B cell (primary cell): ENCODE measurements around the gene EP400. TPM values are rescaled to one million over a fixed set of nuclear protein-coding genes. Genes with fewer than 3 reads are reported as not detected.

Experiments used
- ATAC-seq: fragments of 200-7000 bp; cut with Tn5 transposase; one replicate; pipeline ENCODE4 v1.10.0; 2021; ENCODE audit warnings: low read depth, mild to moderate bottlenecking, moderate number of reproducible peaks, moderate library complexity
- CTCF ChIA-PET: fragments of 350-600 bp; sonication (Branson Sonifier 250); formaldehyde crosslinking; loops from one replicate; lab custom pipeline; 2021; ENCODE audit warnings: antibody characterized with exemption, inconsistent platforms; lab: Charles Lee
- POLR2A ChIA-PET: fragments of 350-600 bp; sonication (Branson Sonifier 250); formaldehyde crosslinking; loops from one replicate; lab custom pipeline; 2021; ENCODE audit warnings: antibody characterized with exemption; lab: Charles Lee
- DNase-seq: peaks from one replicate; pipeline ENCODE4 v3.0.0; 2013
- H2AFZ ChIP-seq: 2 replicates; pipeline ENCODE4 v1.6.1; 2012; ENCODE audit warnings: mild to moderate bottlenecking, low read depth, low read length; ENCODE audit not compliant: insufficient read depth, poor library complexity, severe bottlenecking
- H3K27ac ChIP-seq, 2 donors: 1 replicate in 1 of 2; 2 replicates in 1 of 2; pipeline ENCODE4 v1.5.1; 2012 to 2013; ENCODE audit warnings: low read length in 2 of 2, mild to moderate bottlenecking in 2 of 2, moderate library complexity in 1 of 2
- H3K27me3 ChIP-seq, 4 experiments: fragments of 200-600 bp in 1 of 4; sonication (generic) in 1 of 4; replicated peaks in 1 of 4; 1 replicate in 2 of 4; 2 replicates in 2 of 4; pipeline versions ENCODE4 v1.6.1 to v1.7.0; 2013 to 2016; ENCODE audit warnings: low read length in 3 of 4, mild to moderate bottlenecking in 2 of 4, mixed read lengths in 1 of 4, moderate library complexity in 1 of 4; ENCODE audit not compliant: insufficient read depth in 4 of 4, control insufficient read depth in 3 of 4; ENCODE audit errors: control extremely low read depth in 1 of 4
- H3K36me3 ChIP-seq, 2 experiments: replicated peaks in 1 of 2; 1 replicate in 1 of 2; 2 replicates in 1 of 2; pipeline versions ENCODE4 v1.6.1 to v1.7.1; 2013; ENCODE audit warnings: low read length in 1 of 2; ENCODE audit not compliant: insufficient read depth in 2 of 2, control insufficient read depth in 1 of 2; ENCODE audit errors: control extremely low read depth in 1 of 2, extremely low read depth in 1 of 2
- H3K4me1 ChIP-seq, 2 donors: fragments of 200-600 bp in 1 of 2; sonication (generic) in 1 of 2; 1 replicate in 1 of 2; 2 replicates in 1 of 2; pipeline versions ENCODE4 v1.5.1 to v1.6.1; 2013 to 2017; ENCODE audit warnings: low read length in 2 of 2; ENCODE audit not compliant: control insufficient read depth in 2 of 2, insufficient read depth in 2 of 2
- H3K4me2 ChIP-seq: replicated peaks from 2 replicates; pipeline ENCODE3; 2012; ENCODE audit warnings: mild to moderate bottlenecking, low read depth, low read length; ENCODE audit not compliant: poor library complexity, severe bottlenecking
- H3K4me3 ChIP-seq, 5 experiments: fragments of 200-600 bp in 1 of 5; sonication (generic) in 1 of 5; 1 replicate in 3 of 5; 2 replicates in 2 of 5; pipeline versions ENCODE4 v1.5.1 to v1.7.0; 2011 to 2016; ENCODE audit warnings: low read length in 4 of 5, mild to moderate bottlenecking in 4 of 5, low read depth in 2 of 5, control low read depth in 1 of 5, moderate library complexity in 1 of 5; ENCODE audit not compliant: insufficient read depth in 1 of 5; ENCODE audit errors: control extremely low read depth in 1 of 5, extremely low read depth in 1 of 5
- H3K79me2 ChIP-seq: fragments of 200-600 bp; sonication (generic); one replicate; pipeline ENCODE4 v1.6.0; 2016; ENCODE audit warnings: low read length; ENCODE audit not compliant: control insufficient read depth, insufficient read depth
- H3K9ac ChIP-seq: fragments of 200-600 bp; sonication (generic); 2 replicates; pipeline ENCODE4 v1.6.1; 2017; ENCODE audit warnings: mild to moderate bottlenecking, low read length, moderate library complexity
- H3K9me3 ChIP-seq, 3 donors: one replicate each; pipeline versions ENCODE4 v1.6.1 to v1.7.1; 2013; ENCODE audit warnings: low read length in 2 of 3; ENCODE audit not compliant: control insufficient read depth in 2 of 3, insufficient read depth in 1 of 3; ENCODE audit errors: control extremely low read depth in 1 of 3
- H4K20me1 ChIP-seq: 2 replicates; pipeline ENCODE4 v1.6.0; 2012; ENCODE audit warnings: mild to moderate bottlenecking, low read length; ENCODE audit not compliant: insufficient read depth, control insufficient read depth, poor library complexity, severe bottlenecking
- H3K27ac Mint-ChIP-seq: one replicate; pipeline ENCODE4 v1.8.0; 2021; ENCODE audit warnings: mixed read lengths
- H3K27me3 Mint-ChIP-seq: one replicate; pipeline ENCODE4 v1.8.0; 2021; ENCODE audit warnings: mixed read lengths
- H3K4me1 Mint-ChIP-seq: one replicate; pipeline ENCODE4 v1.8.0; 2021; ENCODE audit warnings: mixed read lengths
- H3K4me3 Mint-ChIP-seq: one replicate; pipeline ENCODE4 v1.8.0; 2021; ENCODE audit warnings: mixed read lengths
- H3K9me3 Mint-ChIP-seq: one replicate; pipeline ENCODE4 v1.8.0; 2022; ENCODE audit warnings: mixed read lengths; ENCODE audit not compliant: insufficient read depth
- EZH2 ChIP-seq: IDR thresholded peaks from 2 replicates; pipeline ENCODE4 v1.6.1; 2012; ENCODE audit warnings: borderline replicate concordance, low read depth, mild to moderate bottlenecking, moderate library complexity, low read length; ENCODE audit not compliant: insufficient read depth, poor library complexity, severe bottlenecking
- WGBS: methylation state at CpG from one replicate; pipeline ENCODE4 v1.1.5; 2013; ENCODE audit warnings: missing lambda C conversion rate; ENCODE audit not compliant: insufficient coverage; 5-methylcytosine and 5-hydroxymethylcytosine counted together
- intact Hi-C: fragments of 100-400 bp; cut with micrococcal nuclease; formaldehyde crosslinking; loops from one replicate; pipeline ENCODE4 v1.10.0; 2022
- polyA plus RNA-seq: library from polyadenylated mRNA; depleted of rRNA; stranded (reverse); fragments of >200 nt; gene quantifications from 2 replicates; pipeline ENCODE4 v1.2.3, GENCODE V29; 2012
- total RNA-seq, 2 donors: library from RNA; stranded (reverse); fragments of 120-200 nt in 1 of 2; gene quantifications; 1 replicate in 1 of 2; 2 replicates in 1 of 2; pipeline versions ENCODE4 v1.2.3 to v1.2.4, GENCODE V29; 2013 to 2022
- TF ChIP-seq, protein P1 (sequence below): fragments of 200-600 bp; IDR thresholded peaks from one replicate; pipeline ENCODE4 v1.8.0; 2022; ENCODE audit warnings: antibody characterized with exemption, mild to moderate bottlenecking

Gene EP400
- total and polyA plus RNA-seq, 2 donors (not counting 1 experiment from before 2014, with no cell fraction given), result 17.3 to 82.2 TPM

DNA sequence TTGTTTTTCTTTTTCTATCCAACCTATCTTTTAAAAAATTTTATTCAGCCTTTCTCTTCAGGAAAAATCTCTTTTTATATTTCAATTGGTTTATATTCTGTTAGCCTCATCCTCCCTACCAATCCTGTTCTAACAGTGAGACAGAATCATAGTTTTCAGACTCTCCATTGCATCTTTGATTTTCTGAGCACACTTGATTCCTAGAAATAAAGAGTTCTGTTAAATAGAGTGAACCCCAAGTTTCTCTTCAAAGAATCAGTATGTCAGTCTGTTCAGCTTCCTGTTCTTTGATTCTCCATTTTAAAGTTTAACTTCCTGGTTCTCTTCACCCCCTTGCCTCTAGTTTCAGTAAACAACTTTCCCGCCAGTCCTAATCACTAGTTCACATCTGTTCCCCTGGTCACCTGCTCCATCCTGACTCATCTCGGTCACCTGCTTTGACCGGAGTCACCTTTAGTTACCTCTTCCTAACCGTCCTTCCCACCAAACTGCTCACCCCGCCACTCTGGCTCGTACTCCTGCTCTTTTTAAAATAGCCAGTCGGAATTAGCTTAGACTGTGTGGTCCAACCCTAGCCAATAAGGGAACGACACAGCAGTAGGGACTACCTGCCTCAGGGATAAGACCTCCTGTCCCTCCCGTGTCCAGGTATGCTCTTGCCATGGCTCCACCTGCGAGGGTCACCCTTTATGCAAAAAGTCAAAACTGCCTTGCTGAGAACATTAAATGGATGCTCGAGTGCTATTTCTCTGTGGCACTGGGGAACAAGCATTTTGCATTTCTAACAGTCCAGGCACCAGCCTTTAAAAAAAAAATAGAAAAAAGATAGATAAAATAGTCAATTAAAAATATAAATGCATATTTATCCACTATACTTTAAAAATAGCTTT is 146.0 kb downstream of the EP400 start:
- no peak overlapping the region for H2AFZ ChIP-seq
- POLR2A ChIA-PET, result no interaction called here
- H4K20me1 ChIP-seq, result no peaks in the 10 kb centered on the region
- DNase-seq (no peak), ATAC-seq (no peak)
- Mint-ChIP-seq H3K9me3 (no peaks in the 10 kb centered on the region), H3K4me1 (peaks cover 9% of the 10 kb centered on the region), H3K27ac (no peak overlapping the region), H3K27me3 (no peaks in the 10 kb centered on the region), H3K4me3 (no peak overlapping the region)
- WGBS, result 96% methylated on average over 9 of the region's 11 CpGs
- intact Hi-C loops, result no loop called here
- CTCF ChIA-PET, result no interaction called here
- TF ChIP-seq EZH2, result no peak
- TF ChIP-seq, protein P1, sequence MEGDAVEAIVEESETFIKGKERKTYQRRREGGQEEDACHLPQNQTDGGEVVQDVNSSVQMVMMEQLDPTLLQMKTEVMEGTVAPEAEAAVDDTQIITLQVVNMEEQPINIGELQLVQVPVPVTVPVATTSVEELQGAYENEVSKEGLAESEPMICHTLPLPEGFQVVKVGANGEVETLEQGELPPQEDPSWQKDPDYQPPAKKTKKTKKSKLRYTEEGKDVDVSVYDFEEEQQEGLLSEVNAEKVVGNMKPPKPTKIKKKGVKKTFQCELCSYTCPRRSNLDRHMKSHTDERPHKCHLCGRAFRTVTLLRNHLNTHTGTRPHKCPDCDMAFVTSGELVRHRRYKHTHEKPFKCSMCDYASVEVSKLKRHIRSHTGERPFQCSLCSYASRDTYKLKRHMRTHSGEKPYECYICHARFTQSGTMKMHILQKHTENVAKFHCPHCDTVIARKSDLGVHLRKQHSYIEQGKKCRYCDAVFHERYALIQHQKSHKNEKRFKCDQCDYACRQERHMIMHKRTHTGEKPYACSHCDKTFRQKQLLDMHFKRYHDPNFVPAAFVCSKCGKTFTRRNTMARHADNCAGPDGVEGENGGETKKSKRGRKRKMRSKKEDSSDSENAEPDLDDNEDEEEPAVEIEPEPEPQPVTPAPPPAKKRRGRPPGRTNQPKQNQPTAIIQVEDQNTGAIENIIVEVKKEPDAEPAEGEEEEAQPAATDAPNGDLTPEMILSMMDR, result no peak
- H3K9ac ChIP-seq, result no peak overlapping the region
- no peak overlapping the region for H3K4me2 ChIP-seq
- peaks cover 1 to 20% of the 10 kb centered on the region in 2 experiments for H3K36me3 ChIP-seq
- H3K27ac ChIP-seq, result no peak overlapping the region
- peaks cover 16% of the 10 kb centered on the region for H3K79me2 ChIP-seq
- H3K9me3 ChIP-seq, result peaks cover 0 to 7% (median 0%) of the 10 kb centered on the region in 3 donors
- H3K27me3 ChIP-seq, result no peaks in the 10 kb centered on the region
- H3K4me1 ChIP-seq, result no peaks in the 10 kb centered on the region
- no peak overlapping the region for H3K4me3 ChIP-seq

DNA sequence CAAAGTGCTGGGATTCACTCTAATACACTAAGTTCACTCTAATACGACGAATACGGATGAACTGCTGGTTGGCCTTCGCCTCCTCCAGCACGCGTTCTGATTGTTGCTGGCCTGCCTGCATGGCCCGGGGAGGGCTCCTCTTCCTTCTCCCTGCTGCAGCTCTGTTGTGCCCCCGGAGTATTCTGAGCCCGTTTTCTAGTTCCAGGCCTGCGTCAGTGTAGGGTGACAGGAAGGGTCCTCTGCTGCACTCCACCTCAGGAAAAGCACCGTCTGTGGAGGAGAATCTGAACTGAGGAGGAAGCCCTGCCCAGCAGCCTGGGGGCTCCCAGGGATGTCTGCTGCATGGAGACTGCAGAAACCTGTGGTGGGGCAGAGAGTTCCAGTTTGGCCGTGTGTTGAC is 150.0 kb downstream of the EP400 start:
- no peak overlapping the region for H3K4me2 ChIP-seq
- peaks cover 4% of the 10 kb centered on the region for H3K79me2 ChIP-seq
- no peaks in the 10 kb centered on the region for H3K27me3 ChIP-seq
- intact Hi-C loops, result no loop called here
- H3K4me1 ChIP-seq, result no peaks in the 10 kb centered on the region
- ATAC-seq (no peak), DNase-seq (no peak)
- H3K27me3 Mint-ChIP-seq, result no peaks in the 10 kb centered on the region
- 98% methylated on average over 11 of the region's 12 CpGs for WGBS
- H3K4me1 Mint-ChIP-seq, result peaks cover 8% of the 10 kb centered on the region
- H3K27ac Mint-ChIP-seq, result no peak overlapping the region
- no peak overlapping the region for H3K4me3 ChIP-seq
- POLR2A ChIA-PET, result no interaction called here
- H3K27ac ChIP-seq, result no peak overlapping the region
- H3K9me3 Mint-ChIP-seq, result no peaks in the 10 kb centered on the region
- no peak overlapping the region for H2AFZ ChIP-seq
- no peaks in the 10 kb centered on the region for H4K20me1 ChIP-seq
- TF ChIP-seq, protein P1, result no peak
- no peak for TF ChIP-seq EZH2
- H3K4me3 Mint-ChIP-seq, result no peak overlapping the region
- peaks cover 0 to 7% (median 0%) of the 10 kb centered on the region in 3 donors for H3K9me3 ChIP-seq
- H3K36me3 ChIP-seq, result peaks cover 1 to 16% of the 10 kb centered on the region in 2 experiments
- H3K9ac ChIP-seq, result no peak overlapping the region
- CTCF ChIA-PET, result no interaction called here
